ENCODE results near the gene SH3BP1. TPM values are rescaled to one million over a fixed set of nuclear protein-coding genes. Genes with fewer than 3 reads are reported as not detected.

The SH3BP1 gene
- total and polyA plus RNA-seq, 9 of the 15 experiments (the other 6 are each of a cell fraction or from before 2014, with no cell fraction given): 0.10 to 36.2 (median 10.4) TPM

GRCh38 chr22:37633089-37633624, 6.3 kb upstream of the SH3BP1 start:
- DNase-seq (ENCODE audit: extremely low read depth in 1 of 4, low spot score in 3 of 4) (no peak), ATAC-seq (no peak), FAIRE-seq (peak; percentile 15)
- Histone ChIP-seq H3K27ac (ENCODE audit: extremely low read depth, low read depth, low read length) (peak overlapping the region; percentile 77), H3K4me2 (ENCODE audit: insufficient read depth, low read length) (peak overlapping the region; percentile 74), H3K4me1 (replicated peaks in 1 of 2; ENCODE audit: control insufficient read depth in 2 of 2, insufficient read depth in 2 of 2, low read length in 2 of 2) (peaks cover 35 to 73% of the 10 kb centered on the region in 2 experiments), H3K36me3 (ENCODE audit: control insufficient read depth, insufficient read depth, low read length) (peaks cover 30% of the 10 kb centered on the region; the same call in 2 of the 3 replicates), H2AFZ (ENCODE audit: low read depth, low read length) (peak overlapping the region; percentile 76; the same call in 1 of the 2 replicates), H3K9ac (ENCODE audit: insufficient read depth in 1 of 2, low read depth in 2 of 2, low read length in 2 of 2) (peak overlapping the region; percentile 50 to 82), H4K20me1 (replicated peaks; ENCODE audit: control insufficient read depth, insufficient read depth, low read length) (no peaks in the 10 kb centered on the region), H3K9me1 (ENCODE audit: control insufficient read depth, insufficient read depth, low read length) (no peaks in the 10 kb centered on the region), H3K9me3 (replicated peaks; ENCODE audit: control insufficient read depth, insufficient read depth, low read depth, low read length) (no peaks in the 10 kb centered on the region), H3K79me2 (ENCODE audit: control insufficient read depth, insufficient read depth, low read length) (no peaks in the 10 kb centered on the region), H3K4me3 (0 out of 2 replicates have a peak overlapping the region, but pooled peaks have one; percentile 16), H3K27me3 (ENCODE audit: control insufficient read depth in 2 of 2, insufficient read depth in 2 of 2, low read length in 2 of 2) (no peaks in the 10 kb centered on the region)
- POLR2A ChIA-PET: interaction anchor here (0.5 to 0.6 kb wide), 2 partner anchors 25 to 54 kb away, joined by 3 read pairs; no protein-coding TSS in a partner anchor
- WGBS (ENCODE audit: insufficient coverage, low coverage, missing lambda C conversion rate): 9% methylated on average over 6 of the region's 11 CpGs
- intact Hi-C loops (cut with micrococcal nuclease) (no loop called here), in situ Hi-C loops (cut with MboI) (no loop called here)
- TF ChIP-seq ETV5 (CRISPR knock-in tag; IDR thresholded peaks at IDR 0.05; ENCODE audit: low read depth): peak; percentile 50; the same call in 1 of the 2 replicates
- no peak for TF ChIP-seq MAX (CRISPR knock-in tag; IDR thresholded peaks at IDR 0.05)
- CTCF ChIA-PET (ENCODE audit: low intra/inter-chr PET ratio): no interaction called here
- BruUV-seq (replicated peaks): no TSS peak

- BruUV-seq (replicated peaks): no TSS peak
- FAIRE-seq (peak; percentile 91), ATAC-seq (peak; percentile 68), DNase-seq (ENCODE audit: extremely low read depth in 1 of 4, low spot score in 3 of 4) (peak; percentile 78 to 89 (median 78))
- WGBS (ENCODE audit: insufficient coverage, low coverage, missing lambda C conversion rate): under 1% methylated on average over 17 of the region's 24 CpGs
- peak overlapping the region; percentile 74 for H3K4me2 ChIP-seq (ENCODE audit: insufficient read depth, low read length)
- 0 out of 2 replicates have a peak overlapping the region, but pooled peaks have one; percentile 16 for H3K4me3 ChIP-seq
- no peaks in the 10 kb centered on the region for H4K20me1 ChIP-seq (replicated peaks; ENCODE audit: control insufficient read depth, insufficient read depth, low read length)
- CTCF ChIA-PET (ENCODE audit: low intra/inter-chr PET ratio): no interaction called here
- no peaks in the 10 kb centered on the region for H3K27me3 ChIP-seq (ENCODE audit: control insufficient read depth in 2 of 2, insufficient read depth in 2 of 2, low read length in 2 of 2)
- POLR2A ChIA-PET: interaction anchor here (0.5 to 1.1 kb wide), 5 partner anchors 9 to 129 kb away, joined by 3 to 6 read pairs (median 3); no protein-coding TSS in a partner anchor
- H3K79me2 ChIP-seq (ENCODE audit: control insufficient read depth, insufficient read depth, low read length): no peaks in the 10 kb centered on the region
- H2AFZ ChIP-seq (ENCODE audit: low read depth, low read length): peak overlapping the region; percentile 76
- H3K27ac ChIP-seq (ENCODE audit: extremely low read depth, low read depth, low read length): peak overlapping the region; percentile 77
- in situ Hi-C loops (cut with MboI) (no loop called here), intact Hi-C loops (cut with micrococcal nuclease) (no loop called here)
- H3K4me1 ChIP-seq (replicated peaks in 1 of 2; ENCODE audit: control insufficient read depth in 2 of 2, insufficient read depth in 2 of 2, low read length in 2 of 2): peaks cover 38 to 78% of the 10 kb centered on the region in 2 experiments
- H3K9ac ChIP-seq (ENCODE audit: insufficient read depth in 1 of 2, low read depth in 2 of 2, low read length in 2 of 2): peak overlapping the region; percentile 50 to 82
- H3K9me1 ChIP-seq (ENCODE audit: control insufficient read depth, insufficient read depth, low read length): no peaks in the 10 kb centered on the region
- no peaks in the 10 kb centered on the region for H3K9me3 ChIP-seq (replicated peaks; ENCODE audit: control insufficient read depth, insufficient read depth, low read depth, low read length)
- peaks cover 29% of the 10 kb centered on the region; the same call in 2 of the 3 replicates for H3K36me3 ChIP-seq (ENCODE audit: control insufficient read depth, insufficient read depth, low read length)
- TF ChIP-seq BRF2 (IDR thresholded peaks at IDR 0.05; ENCODE audit: borderline replicate concordance, insufficient read depth, insufficient read length) (no peak), RERE (CRISPR knock-in tag; IDR thresholded peaks at IDR 0.05; ENCODE audit: borderline replicate concordance) (no peak), CBX5 (IDR thresholded peaks at IDR 0.05; ENCODE audit: borderline replicate concordance, low read depth) (no peak)
Observed at GRCh38 chr22:37633625-37634416, 5.6 kb upstream of the SH3BP1 start.
